H9 (cell line): ENCODE measurements around the gene POC1B. TPM values are rescaled to one million over a fixed set of nuclear protein-coding genes. Genes with fewer than 3 reads are reported as not detected.

Experiments used
- DNase-seq: peaks from one replicate; pipeline ENCODE4 v3.0.0-alpha.2; 2017
- H2AFZ ChIP-seq: one replicate; pipeline ENCODE4 v1.6.1; 2013; ENCODE audit warnings: mild to moderate bottlenecking, low read length, control low read depth, moderate library complexity
- H2AK5ac ChIP-seq: 2 replicates; pipeline ENCODE4 v1.6.1; 2013; ENCODE audit warnings: low read length, control low read depth, mixed read lengths; ENCODE audit not compliant: insufficient read length
- H2BK120ac ChIP-seq: one replicate; pipeline ENCODE4 v1.6.1; 2013; ENCODE audit warnings: low read depth, mild to moderate bottlenecking, low read length, control low read depth, inconsistent platforms; ENCODE audit not compliant: poor library complexity, severe bottlenecking
- H2BK12ac ChIP-seq: 2 replicates; pipeline ENCODE4 v1.6.1; 2013; ENCODE audit warnings: low read length, control low read depth, mixed read lengths, low read depth; ENCODE audit not compliant: insufficient read length
- H2BK15ac ChIP-seq: 2 replicates; pipeline ENCODE4 v1.6.1; 2013; ENCODE audit warnings: low read depth, low read length, control low read depth
- H2BK20ac ChIP-seq: one replicate; pipeline ENCODE4 v1.6.1; 2013; ENCODE audit warnings: low read depth, mild to moderate bottlenecking, low read length, control low read depth, inconsistent platforms; ENCODE audit not compliant: poor library complexity, severe bottlenecking
- H2BK5ac ChIP-seq: 2 replicates; pipeline ENCODE4 v1.6.1; 2013; ENCODE audit warnings: low read length, control low read depth, mixed read lengths; ENCODE audit not compliant: insufficient read length
- H3K14ac ChIP-seq: 2 replicates; pipeline ENCODE4 v1.6.1; 2013; ENCODE audit warnings: low read length, control low read depth; ENCODE audit not compliant: insufficient read depth
- H3K18ac ChIP-seq: 2 replicates; pipeline ENCODE4 v1.6.1; 2013; ENCODE audit warnings: low read depth, mild to moderate bottlenecking, mixed read lengths, low read length, control low read depth; ENCODE audit not compliant: insufficient read length
- H3K23ac ChIP-seq: 2 replicates; pipeline ENCODE4 v1.6.1; 2013; ENCODE audit warnings: low read length, control low read depth, mixed read lengths, low read depth; ENCODE audit not compliant: insufficient read length
- H3K23me2 ChIP-seq: 2 replicates; pipeline ENCODE4 v1.6.1; 2013; ENCODE audit warnings: low read depth, mild to moderate bottlenecking, mixed read lengths, low read length, control low read depth; ENCODE audit not compliant: insufficient read length, poor library complexity, severe bottlenecking
- H3K27ac ChIP-seq: 2 replicates; pipeline ENCODE4 v1.5.1; 2013; ENCODE audit warnings: low read length, control low read depth, mixed read lengths, low read depth; ENCODE audit not compliant: insufficient read length
- H3K27me3 ChIP-seq: 2 replicates; pipeline ENCODE4 v1.6.1; 2013; ENCODE audit warnings: low read length, control low read depth, inconsistent platforms; ENCODE audit not compliant: insufficient read depth
- H3K4ac ChIP-seq: 2 replicates; pipeline ENCODE4 v1.6.1; 2013; ENCODE audit warnings: low read depth, mild to moderate bottlenecking, control low read depth, inconsistent platforms, low read length, moderate library complexity
- H3K4me1 ChIP-seq: 2 replicates; pipeline ENCODE4 v1.6.1; 2013; ENCODE audit warnings: low read length, control low read depth, inconsistent platforms; ENCODE audit not compliant: insufficient read depth
- H3K4me2 ChIP-seq: 2 replicates; pipeline ENCODE4 v1.6.1; 2013; ENCODE audit warnings: low read length, control low read depth, mixed read lengths; ENCODE audit not compliant: insufficient read length, insufficient read depth
- H3K56ac ChIP-seq: 2 replicates; pipeline ENCODE4 v1.6.1; 2013; ENCODE audit warnings: low read depth, mild to moderate bottlenecking, mixed read lengths, low read length, control low read depth; ENCODE audit not compliant: insufficient read length
- H3K79me1 ChIP-seq: 2 replicates; pipeline ENCODE4 v1.6.1; 2013; ENCODE audit warnings: low read depth, mild to moderate bottlenecking, moderate library complexity, low read length, control low read depth, inconsistent platforms; ENCODE audit not compliant: insufficient read depth, poor library complexity, severe bottlenecking
- H3K79me2 ChIP-seq: 2 replicates; pipeline ENCODE4 v1.6.1; 2013; ENCODE audit warnings: low read length, control low read depth, inconsistent platforms; ENCODE audit not compliant: insufficient read depth
- H3K9ac ChIP-seq: 2 replicates; pipeline ENCODE4 v1.6.1; 2013; ENCODE audit warnings: low read length, control low read depth, mixed read lengths; ENCODE audit not compliant: insufficient read length; ENCODE audit errors: extremely low read depth
- H3K9me3 ChIP-seq: one replicate; pipeline ENCODE4 v1.6.1; 2013; ENCODE audit warnings: low read depth, low read length, inconsistent platforms; ENCODE audit not compliant: control insufficient read depth
- H3T11ph ChIP-seq: one replicate; pipeline ENCODE4 v1.6.1; 2013; ENCODE audit warnings: mild to moderate bottlenecking, low read length, control low read depth, inconsistent platforms
- H4K20me1 ChIP-seq: one replicate; pipeline ENCODE4 v1.6.1; 2013; ENCODE audit not compliant: control insufficient read depth, insufficient read length, insufficient read depth
- H4K5ac ChIP-seq: 2 replicates; pipeline ENCODE4 v1.6.1; 2013; ENCODE audit warnings: low read depth, mild to moderate bottlenecking, mixed read lengths, low read length, control low read depth; ENCODE audit not compliant: insufficient read length
- H4K8ac ChIP-seq: replicated peaks from 2 replicates; pipeline ENCODE4 v1.6.1; 2013; ENCODE audit warnings: low read length, control low read depth, mixed read lengths, low read depth; ENCODE audit not compliant: insufficient read length
- H4K91ac ChIP-seq: 2 replicates; pipeline ENCODE4 v1.6.1; 2013; ENCODE audit warnings: low read depth, mild to moderate bottlenecking, moderate library complexity, mixed read lengths, low read length, control low read depth; ENCODE audit not compliant: insufficient read length
- H3K27ac Mint-ChIP-seq, 3 experiments: 2 replicates in 2 of 3; 3 replicates in 1 of 3; pipeline ENCODE4 v1.8.0; 2020 to 2021; ENCODE audit warnings: mixed read lengths in 3 of 3, mild to moderate bottlenecking in 1 of 3, moderate library complexity in 1 of 3
- H3K27me3 Mint-ChIP-seq: 2 replicates; pipeline ENCODE4 v1.8.0; 2021; ENCODE audit warnings: low read depth, mild to moderate bottlenecking, moderate library complexity, mixed read lengths
- H3K36me3 Mint-ChIP-seq, 3 experiments: 2 replicates in 2 of 3; 3 replicates in 1 of 3; pipeline ENCODE4 v1.8.0; 2020 to 2021; ENCODE audit warnings: low read depth in 3 of 3, mixed read lengths in 3 of 3; ENCODE audit not compliant: insufficient read depth in 1 of 3
- H3K4me1 Mint-ChIP-seq, 2 experiments: 2 replicates each; pipeline ENCODE4 v1.8.0; 2020; ENCODE audit warnings: mixed read lengths in 2 of 2
- H3K4me3 Mint-ChIP-seq, 2 experiments: 2 replicates in 1 of 2; 3 replicates in 1 of 2; pipeline ENCODE4 v1.8.0; 2020 to 2021; ENCODE audit warnings: mild to moderate bottlenecking in 2 of 2, mixed read lengths in 2 of 2, moderate library complexity in 1 of 2
- H3K9me3 Mint-ChIP-seq, 2 experiments: 2 replicates in 1 of 2; 3 replicates in 1 of 2; pipeline ENCODE4 v1.8.0; 2020; ENCODE audit warnings: mild to moderate bottlenecking in 2 of 2, mixed read lengths in 2 of 2, moderate library complexity in 1 of 2
- CTCF ChIP-seq: fragments of 200-600 bp; sonication (generic); conservative IDR thresholded peaks from 3 replicates; pipeline ENCODE4 v1.8.0; 2021; ENCODE audit warnings: antibody characterized with exemption, mild to moderate bottlenecking
- WGBS: extraction: QIAGEN DNeasy Blood & Tissue Kit; methylation state at CpG from one replicate; pipeline ENCODE4 v1.1.7; 2013; ENCODE audit warnings: missing lambda C conversion rate, low lambda C conversion rate, mixed read lengths; ENCODE audit not compliant: insufficient read length; ENCODE audit errors: extremely low coverage; 5-methylcytosine and 5-hydroxymethylcytosine counted together
- total RNA-seq: library from RNA; stranded (reverse); gene quantifications from 2 replicates; pipeline ENCODE4 v1.2.1, GENCODE V29; 2021

The POC1B gene
- total RNA-seq, 1 experiment from 2014 or later, result 12.5 TPM

GRCh38 chr12:89391726-89392336 is 134.0 kb downstream of the POC1B start:
- H3K9ac ChIP-seq, result no peak overlapping the region
- no peak overlapping the region for H3K4ac ChIP-seq
- H3K23ac ChIP-seq, result no peak overlapping the region
- H3K18ac ChIP-seq, result no peak overlapping the region
- no peak overlapping the region for H3K4me2 ChIP-seq
- no peak overlapping the region for H4K5ac ChIP-seq
- no peaks in the 10 kb centered on the region for H4K20me1 ChIP-seq
- no peak for TF ChIP-seq CTCF
- H3K14ac ChIP-seq, result no peak overlapping the region
- H3K27ac ChIP-seq, result no peak overlapping the region
- no peak overlapping the region for H2BK5ac ChIP-seq
- no peak overlapping the region for H2BK12ac ChIP-seq
- Mint-ChIP-seq H3K36me3 (no peaks in the 10 kb centered on the region), H3K27ac (no peak overlapping the region; a peak in 1 of 7 replicates), H3K4me3 (no peak overlapping the region), H3K4me1 (peaks cover 6 to 8% of the 10 kb centered on the region in 2 experiments), H3K9me3 (no peaks in the 10 kb centered on the region), H3K27me3 (no peaks in the 10 kb centered on the region; the same call in 1 of the 2 replicates)
- H3K23me2 ChIP-seq, result no peaks in the 10 kb centered on the region
- no peak for DNase-seq
- H3K9me3 ChIP-seq, result no peaks in the 10 kb centered on the region
- no peak overlapping the region for H4K91ac ChIP-seq
- WGBS, result no CpG with 5 or more reads among the region's 6 CpGs
- H2BK120ac ChIP-seq, result no peak overlapping the region
- no peak overlapping the region for H2BK15ac ChIP-seq
- H2BK20ac ChIP-seq, result no peak overlapping the region
- H3K27me3 ChIP-seq, result no peaks in the 10 kb centered on the region
- H3K79me1 ChIP-seq, result no peaks in the 10 kb centered on the region
- no peak overlapping the region for H4K8ac ChIP-seq
- no peak overlapping the region for H2AK5ac ChIP-seq
- no peak overlapping the region for H2AFZ ChIP-seq
- H3K56ac ChIP-seq, result no peak overlapping the region
- no peaks in the 10 kb centered on the region for H3K4me1 ChIP-seq
- H3T11ph ChIP-seq, result no peak overlapping the region
- no peaks in the 10 kb centered on the region for H3K79me2 ChIP-seq
